ENCODE results near the gene ATP1A2.

The ATP1A2 gene

DNA sequence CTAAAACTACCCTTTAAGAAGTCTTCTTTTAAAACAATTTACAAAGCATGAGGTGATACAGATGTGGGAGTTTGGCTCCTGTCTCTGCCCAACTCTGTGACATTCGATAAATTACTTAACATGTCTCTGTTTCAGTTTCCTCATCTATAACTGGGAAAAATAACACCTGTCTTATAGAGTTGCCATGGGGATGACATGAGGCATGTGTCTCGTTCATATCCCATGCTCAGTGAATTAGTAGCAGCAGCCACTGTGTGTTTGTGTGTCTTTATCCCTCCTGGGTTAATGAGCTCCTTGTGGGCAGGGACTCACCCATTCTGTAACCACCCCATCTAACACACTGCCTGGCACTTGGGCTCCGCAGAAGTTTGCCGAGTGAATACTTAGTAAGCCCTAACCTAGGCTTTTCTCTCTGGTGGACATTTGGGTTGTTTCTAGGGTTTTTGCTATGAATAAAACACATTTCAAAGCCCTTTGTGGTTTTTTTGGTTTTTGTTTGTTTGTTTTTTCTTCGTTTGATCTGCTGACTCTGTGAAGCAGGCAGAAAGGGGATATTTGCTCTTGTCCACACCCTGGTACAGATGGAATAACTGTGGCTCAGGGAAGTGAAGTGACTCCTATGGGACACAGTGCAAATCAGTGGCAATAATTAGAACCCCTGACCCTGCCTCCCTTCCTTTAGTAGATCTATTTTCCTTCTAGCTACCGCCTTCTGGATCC lies 35.0 kb upstream of the ATP1A2 start:
- TF ChIP-seq GATA3 (IDR thresholded peaks at IDR 0.05; ENCODE audit: low read depth, low read length) (no peak), GATA2 (IDR thresholded peaks at IDR 0.05; ENCODE audit: low read depth, low read length) (no peak)

DNA sequence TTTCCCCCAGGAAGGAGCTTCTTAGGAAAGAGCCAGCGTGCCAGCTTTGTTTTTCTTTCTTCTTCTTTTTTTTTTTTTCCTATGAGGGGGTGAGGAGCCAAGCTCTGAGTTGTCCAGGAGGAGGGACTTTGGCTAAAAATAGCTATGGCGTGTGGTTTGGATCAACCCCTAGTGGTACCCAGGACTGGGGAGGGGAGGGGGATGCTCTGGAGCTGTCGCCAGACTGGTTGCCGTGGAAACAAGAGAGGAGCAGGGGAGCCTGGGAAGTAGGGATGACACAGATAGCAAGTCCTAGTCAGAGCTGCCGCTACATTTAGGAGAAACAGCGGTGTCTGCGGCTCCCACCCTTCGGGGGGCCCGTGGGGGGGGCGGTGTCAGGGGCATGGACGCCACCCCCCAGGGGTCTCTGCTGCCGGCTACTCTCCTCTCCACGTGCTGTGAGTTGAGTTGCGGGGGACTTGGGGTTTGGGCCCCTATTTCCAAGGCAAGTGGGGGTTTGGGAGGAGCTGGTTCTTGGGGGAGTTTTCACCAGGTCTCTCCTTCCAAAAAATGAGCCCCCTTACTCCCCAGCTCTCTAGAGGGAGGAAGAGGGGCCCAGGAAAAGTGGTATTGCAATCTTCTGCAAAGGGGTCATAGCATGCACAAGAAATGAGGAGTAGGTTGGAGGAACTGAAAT lies 34.2 kb upstream of the ATP1A2 start, which contains the start of gene KCNJ9:
KCNJ9 (plus strand) TSS at position 278 of the 676 bp plus-strand sequence. CDS start 2,493 bp downstream, outside the sequence.
- no peak; the same call in 1 of the 2 replicates for TF ChIP-seq GATA2 (IDR thresholded peaks at IDR 0.05; ENCODE audit: low read depth, low read length)
- no peak for TF ChIP-seq GATA3 (IDR thresholded peaks at IDR 0.05; ENCODE audit: low read depth, low read length)

- no peak for TF ChIP-seq GATA2 (IDR thresholded peaks at IDR 0.05; ENCODE audit: low read depth, low read length)
These were observed 33.1 kb upstream of the ATP1A2 start for GRCh38 chr1:160082487-160082886.

- TF ChIP-seq GATA2 (IDR thresholded peaks at IDR 0.05; ENCODE audit: low read depth, low read length), result no peak
- TF ChIP-seq GATA3 (IDR thresholded peaks at IDR 0.05; ENCODE audit: low read depth, low read length), result no peak
These were observed 32.6 kb upstream of the ATP1A2 start for GRCh38 chr1:160082926-160083325.

DNA sequence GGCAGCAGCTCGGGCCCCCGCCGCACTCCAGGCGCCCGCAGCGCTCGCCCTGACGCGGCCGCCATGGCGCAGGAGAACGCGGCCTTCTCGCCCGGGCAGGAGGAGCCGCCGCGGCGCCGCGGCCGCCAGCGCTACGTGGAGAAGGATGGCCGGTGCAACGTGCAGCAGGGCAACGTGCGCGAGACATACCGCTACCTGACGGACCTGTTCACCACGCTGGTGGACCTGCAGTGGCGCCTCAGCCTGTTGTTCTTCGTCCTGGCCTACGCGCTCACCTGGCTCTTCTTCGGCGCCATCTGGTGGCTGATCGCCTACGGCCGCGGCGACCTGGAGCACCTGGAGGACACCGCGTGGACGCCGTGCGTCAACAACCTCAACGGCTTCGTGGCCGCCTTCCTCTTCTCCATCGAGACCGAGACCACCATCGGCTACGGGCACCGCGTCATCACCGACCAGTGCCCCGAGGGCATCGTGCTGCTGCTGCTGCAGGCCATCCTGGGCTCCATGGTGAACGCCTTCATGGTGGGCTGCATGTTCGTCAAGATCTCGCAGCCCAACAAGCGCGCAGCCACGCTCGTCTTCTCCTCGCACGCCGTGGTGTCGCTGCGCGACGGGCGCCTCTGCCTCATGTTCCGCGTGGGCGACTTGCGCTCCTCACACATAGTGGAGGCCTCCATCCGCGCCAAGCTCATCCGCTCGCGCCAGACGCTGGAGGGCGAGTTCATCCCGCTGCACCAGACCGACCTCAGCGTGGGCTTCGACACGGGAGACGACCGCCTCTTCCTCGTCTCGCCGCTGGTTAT lies 31.4 kb upstream of the ATP1A2 start:
- TF ChIP-seq GATA3 (IDR thresholded peaks at IDR 0.05; ENCODE audit: low read depth, low read length) (no peak), GATA2 (IDR thresholded peaks at IDR 0.05; ENCODE audit: low read depth, low read length) (no peak)

DNA sequence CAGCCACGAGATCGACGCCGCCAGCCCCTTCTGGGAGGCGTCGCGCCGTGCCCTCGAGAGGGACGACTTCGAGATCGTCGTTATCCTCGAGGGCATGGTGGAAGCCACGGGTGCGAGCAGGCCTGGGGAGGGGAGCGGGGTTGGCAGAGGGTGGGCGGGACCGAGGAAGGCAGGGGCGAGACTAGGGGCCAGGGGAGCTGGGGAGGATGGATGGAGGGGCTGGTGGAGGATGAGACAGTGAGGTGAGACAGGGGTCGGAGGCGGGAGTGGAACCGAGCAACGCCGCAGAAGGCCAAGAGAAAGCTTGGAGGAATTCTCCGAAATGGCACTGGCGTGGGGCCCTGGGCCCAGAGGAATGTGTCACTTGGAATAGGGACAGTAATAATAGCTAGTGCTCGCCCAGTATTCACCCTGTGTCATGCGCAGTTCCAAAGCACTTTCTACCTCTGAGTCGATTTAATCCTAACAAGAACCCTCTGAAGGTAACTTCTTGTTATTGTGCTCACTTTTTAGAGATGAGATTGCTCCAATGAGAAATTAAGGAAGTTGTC lies 30.7 kb upstream of the ATP1A2 start:
- TF ChIP-seq GATA2 (IDR thresholded peaks at IDR 0.05; ENCODE audit: low read depth, low read length) (no peak), GATA3 (IDR thresholded peaks at IDR 0.05; ENCODE audit: low read depth, low read length) (no peak)

GRCh38 chr1:160085686-160086455 lies 29.7 kb upstream of the ATP1A2 start:
- no peak for TF ChIP-seq GATA3 (IDR thresholded peaks at IDR 0.05; ENCODE audit: low read depth, low read length)
- TF ChIP-seq GATA2 (IDR thresholded peaks at IDR 0.05; ENCODE audit: low read depth, low read length), result peak; percentile 82

GRCh38 chr1:160086456-160086892 lies 29.1 kb upstream of the ATP1A2 start:
- TF ChIP-seq GATA3 (IDR thresholded peaks at IDR 0.05; ENCODE audit: low read depth, low read length), result no peak
- TF ChIP-seq GATA2 (IDR thresholded peaks at IDR 0.05; ENCODE audit: low read depth, low read length), result no peak

GRCh38 chr1:160087118-160087662 lies 28.4 kb upstream of the ATP1A2 start:
- TF ChIP-seq GATA2 (IDR thresholded peaks at IDR 0.05; ENCODE audit: low read depth, low read length), result no peak
- TF ChIP-seq GATA3 (IDR thresholded peaks at IDR 0.05; ENCODE audit: low read depth, low read length), result no peak

GRCh38 chr1:160089883-160090282 lies 25.7 kb upstream of the ATP1A2 start:
- no peak for TF ChIP-seq GATA3 (IDR thresholded peaks at IDR 0.05; ENCODE audit: low read depth, low read length)

- TF ChIP-seq GATA3 (IDR thresholded peaks at IDR 0.05; ENCODE audit: low read depth, low read length), result no peak
- TF ChIP-seq GATA2 (IDR thresholded peaks at IDR 0.05; ENCODE audit: low read depth, low read length), result no peak
These were observed 24.8 kb upstream of the ATP1A2 start for GRCh38 chr1:160090760-160091159.

DNA sequence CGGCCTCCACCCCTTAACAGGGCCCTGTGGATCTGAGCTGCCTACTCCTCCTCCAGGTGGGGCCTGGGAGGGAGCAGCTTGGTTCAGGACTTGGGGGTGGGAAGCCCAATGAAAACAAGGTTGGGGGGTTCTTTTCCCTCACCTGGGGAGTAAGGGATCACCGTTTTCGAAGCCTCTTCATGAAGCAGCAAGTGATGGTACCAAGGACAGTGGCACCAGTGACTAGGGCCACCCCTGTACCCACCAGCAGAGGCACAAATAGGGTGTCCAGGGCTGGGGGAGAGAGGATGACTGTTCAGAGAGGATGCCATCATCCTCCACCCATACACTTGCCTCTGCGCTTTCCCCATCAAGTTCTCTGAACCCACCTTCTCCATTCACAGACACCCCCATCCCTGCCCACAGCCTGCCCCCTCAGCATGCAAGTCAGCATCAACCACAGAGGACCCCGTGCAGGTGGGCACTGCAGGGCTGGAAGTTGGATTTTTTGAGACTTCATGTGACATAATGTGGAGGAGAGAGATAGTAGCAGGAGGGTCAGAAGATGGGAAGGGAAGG lies 23.8 kb upstream of the ATP1A2 start:
- TF ChIP-seq GATA2 (IDR thresholded peaks at IDR 0.05; ENCODE audit: low read depth, low read length) (no peak), GATA3 (IDR thresholded peaks at IDR 0.05; ENCODE audit: low read depth, low read length) (no peak)

All from SH-SY5Y (cell line).